Activated T-helper 2 cell treated with anti-CD3 and anti-CD28 coated beads, Interferon-gamma antibody, Interleukin-2, Interleukin-4, amounts not matched to agents 10 μg/mL and 5 μg/mL and 100 μg/mL, durations not matched to agents 14 hours and 24 hours and 36 hours (primary cell): ENCODE measurements around the gene NDUFB3. TPM values are rescaled to one million over a fixed set of nuclear protein-coding genes. Genes with fewer than 3 reads are reported as not detected.
"Not testable (repeated sequence)": the region's sequence is repeated elsewhere in the genome, so short reads cannot be mapped to it uniquely, and the experiment has no call there.

Source experiments
- DNase-seq: peaks from one replicate; pipeline ENCODE4 v3.0.0; 2021; ENCODE audit warnings: low spot score
- H3K27ac Mint-ChIP-seq: one replicate; pipeline ENCODE4 v1.8.0; 2021; ENCODE audit warnings: mixed read lengths
- H3K27me3 Mint-ChIP-seq: one replicate; pipeline ENCODE4 v1.8.0; 2021; ENCODE audit warnings: low read depth, mixed read lengths
- H3K36me3 Mint-ChIP-seq: one replicate; pipeline ENCODE4 v1.8.0; 2021; ENCODE audit warnings: low read depth, mixed read lengths
- H3K4me1 Mint-ChIP-seq: one replicate; pipeline ENCODE4 v1.8.0; 2021; ENCODE audit warnings: low read depth, mixed read lengths
- H3K4me3 Mint-ChIP-seq: one replicate; pipeline ENCODE4 v1.8.0; 2021; ENCODE audit warnings: low read depth, mild to moderate bottlenecking, moderate library complexity, mixed read lengths
- H3K9me3 Mint-ChIP-seq: one replicate; pipeline ENCODE4 v1.8.0; 2021; ENCODE audit warnings: mixed read lengths
- intact Hi-C: fragments of 100-400 bp; cut with micrococcal nuclease; formaldehyde crosslinking; loops from one replicate; pipeline ENCODE4 v1.15.1; 2023
- total RNA-seq: library from RNA; stranded (reverse); gene quantifications from 2 replicates; pipeline ENCODE4 v1.2.3, GENCODE V29; 2022

NDUFB3 gene
- total RNA-seq: 123 and 125 TPM in 2 replicates

- Mint-ChIP-seq H3K27ac (peak within 1 kb of the TSS; percentile 93), H3K4me3 (peak within 1 kb of the TSS; percentile 93), H3K27me3 (no peaks in the 10 kb centered on the region), H3K36me3 (peaks cover 6% of the 10 kb centered on the region), H3K9me3 (no peaks in the 10 kb centered on the region), H3K4me1 (peaks cover 37% of the 10 kb centered on the region)
- peak; percentile 92 for DNase-seq
- intact Hi-C loops: loop anchor here (1.0 to 5.0 kb wide), 10 partner anchors 45 to 380 kb away; partner anchors contain the start of genes BZW1, CFLAR, NIF3L1 and ORC2
Observed at GRCh38 chr2:201071479-201072200, at the start of gene NDUFB3, which contains the start of gene HYCC2. TSS of gene NDUFB3 (plus strand) at chr2:201072001. CDS start at chr2:201078883, 6,882 bp downstream. TSS of gene HYCC2 (minus strand) at chr2:201071671. CDS start at chr2:201024009, 47,662 bp downstream.

DNA sequence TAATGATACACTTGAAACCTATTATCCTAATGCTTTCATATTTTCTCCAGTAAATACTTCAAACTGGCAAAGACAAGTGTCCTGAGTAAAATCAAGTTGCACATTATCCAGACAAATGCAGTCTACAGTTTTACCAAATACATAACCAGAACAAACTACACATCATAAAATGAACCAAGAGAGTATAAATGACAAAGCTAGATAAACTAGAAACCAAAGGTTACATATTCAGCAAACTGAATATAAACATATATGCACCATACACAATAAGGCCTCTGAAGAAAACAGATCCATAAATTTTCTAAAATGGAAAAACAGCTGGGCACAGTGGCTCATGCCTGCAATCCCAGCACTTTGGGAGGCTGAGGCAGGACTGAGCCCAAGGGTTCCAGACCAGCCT is 47.3 kb upstream of the NDUFB3 start:
- Mint-ChIP-seq H3K36me3 (peaks cover 54% of the 10 kb centered on the region), H3K4me1 (peaks cover 24% of the 10 kb centered on the region), H3K4me3 (no peak overlapping the region), H3K27ac (no peak overlapping the region), H3K27me3 (no peaks in the 10 kb centered on the region), H3K9me3 (peaks cover 4% of the 10 kb centered on the region)
- DNase-seq: no peak
- intact Hi-C loops: loop anchor here (5.0 to 10.0 kb wide), 2 partner anchors 48 to 60 kb away; partner anchors contain the start of genes HYCC2, NDUFB3 and ORC2

DNA sequence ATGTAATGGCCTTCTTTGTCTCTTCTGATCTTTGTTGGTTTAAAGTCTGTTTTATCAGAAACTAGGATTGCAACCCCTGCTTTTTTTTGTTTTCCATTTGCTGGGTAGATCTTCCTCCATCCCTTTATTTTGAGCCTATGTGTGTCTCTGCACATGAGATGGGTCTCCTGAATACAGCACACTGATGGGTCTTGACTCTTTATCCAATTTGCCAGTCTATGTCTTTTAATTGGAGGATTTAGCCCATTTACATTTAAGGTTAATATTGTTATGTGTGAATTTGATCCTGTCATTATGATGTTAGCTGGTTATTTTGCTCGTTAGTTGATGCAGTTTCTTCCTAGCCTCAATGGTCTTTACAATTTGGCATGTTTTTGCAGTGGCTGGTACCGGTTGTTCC is 37.4 kb upstream of the NDUFB3 start:
- H3K4me3 Mint-ChIP-seq, H3K27me3 Mint-ChIP-seq, intact Hi-C loops, H3K27ac Mint-ChIP-seq, H3K4me1 Mint-ChIP-seq, DNase-seq: not testable (repeated sequence)
- peaks cover 24% of the 10 kb centered on the region for H3K9me3 Mint-ChIP-seq
- peaks cover 57% of the 10 kb centered on the region for H3K36me3 Mint-ChIP-seq

DNA sequence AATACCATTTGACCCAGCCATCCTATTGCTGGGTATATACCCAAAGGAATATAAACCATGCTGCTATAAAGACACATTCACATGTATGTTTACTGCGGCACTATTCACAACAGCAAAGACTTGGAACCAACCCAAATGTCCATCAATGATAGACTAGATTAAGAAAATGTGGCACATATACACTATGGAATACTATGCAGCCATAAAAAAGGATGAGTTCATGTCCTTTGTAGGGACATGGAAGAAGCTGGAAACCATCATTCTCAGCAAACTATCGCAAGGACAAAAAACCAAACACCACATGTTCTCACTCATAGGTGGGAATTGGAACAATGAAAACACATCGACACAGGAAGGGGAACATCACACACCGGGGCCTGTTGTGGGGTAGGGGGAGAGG is 33.4 kb upstream of the NDUFB3 start:
- H3K4me3 Mint-ChIP-seq, H3K27me3 Mint-ChIP-seq, H3K27ac Mint-ChIP-seq, H3K4me1 Mint-ChIP-seq, intact Hi-C loops, DNase-seq: not testable (repeated sequence)
- H3K9me3 Mint-ChIP-seq: peaks cover 24% of the 10 kb centered on the region
- peaks cover 56% of the 10 kb centered on the region for H3K36me3 Mint-ChIP-seq

- no peak overlapping the region for H3K27ac Mint-ChIP-seq
- H3K4me1 Mint-ChIP-seq: no peaks in the 10 kb centered on the region
- no peaks in the 10 kb centered on the region for H3K27me3 Mint-ChIP-seq
- intact Hi-C loops: no loop called here
- peaks cover 56% of the 10 kb centered on the region for H3K36me3 Mint-ChIP-seq
- H3K9me3 Mint-ChIP-seq: peaks cover 24% of the 10 kb centered on the region
- no peak for DNase-seq
- H3K4me3 Mint-ChIP-seq: no peak overlapping the region
Observed at GRCh38 chr2:201038855-201039254, 32.9 kb upstream of the NDUFB3 start.

GRCh38 chr2:201040867-201041628 is 30.8 kb upstream of the NDUFB3 start:
- Mint-ChIP-seq H3K4me1 (no peaks in the 10 kb centered on the region), H3K4me3 (no peak overlapping the region), H3K27ac (no peak overlapping the region), H3K9me3 (peaks cover 13% of the 10 kb centered on the region), H3K27me3 (no peaks in the 10 kb centered on the region), H3K36me3 (peaks cover 49% of the 10 kb centered on the region)
- intact Hi-C loops: no loop called here
- no peak for DNase-seq

GRCh38 chr2:201042451-201042850 is 29.4 kb upstream of the NDUFB3 start:
- intact Hi-C loops, H3K27ac Mint-ChIP-seq, H3K4me3 Mint-ChIP-seq, H3K27me3 Mint-ChIP-seq, H3K4me1 Mint-ChIP-seq, DNase-seq: not testable (repeated sequence)
- Mint-ChIP-seq H3K9me3 (peaks cover 18% of the 10 kb centered on the region), H3K36me3 (peaks cover 50% of the 10 kb centered on the region)

- H3K27me3 Mint-ChIP-seq, DNase-seq, H3K4me1 Mint-ChIP-seq, H3K4me3 Mint-ChIP-seq, intact Hi-C loops, H3K27ac Mint-ChIP-seq: not testable (repeated sequence)
- Mint-ChIP-seq H3K9me3 (peaks cover 21% of the 10 kb centered on the region), H3K36me3 (peaks cover 53% of the 10 kb centered on the region)
Observed at GRCh38 chr2:201043050-201043449, 28.8 kb upstream of the NDUFB3 start.

DNA sequence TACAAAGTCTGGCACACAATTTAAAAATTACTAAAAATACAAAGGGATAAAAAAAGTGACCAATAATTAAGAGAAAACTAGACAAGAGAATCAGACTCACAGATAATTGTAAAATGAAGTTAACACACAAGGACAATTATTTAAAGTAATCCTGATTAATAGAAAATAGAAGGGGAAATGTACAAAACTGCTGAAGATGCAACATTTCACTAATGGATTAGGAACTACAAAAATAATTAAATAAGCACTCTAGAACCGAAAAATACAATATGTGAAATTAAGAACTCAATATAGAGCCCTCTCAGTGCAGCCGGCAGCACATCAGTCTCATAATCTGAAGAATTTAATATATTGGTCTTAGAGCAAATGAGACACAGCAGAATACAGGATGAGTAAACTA is 24.9 kb upstream of the NDUFB3 start:
- H3K4me3 Mint-ChIP-seq: no peak overlapping the region
- DNase-seq: no peak
- H3K27ac Mint-ChIP-seq: no peak overlapping the region
- H3K4me1 Mint-ChIP-seq: no peaks in the 10 kb centered on the region
- H3K36me3 Mint-ChIP-seq: peaks cover 45% of the 10 kb centered on the region
- H3K27me3 Mint-ChIP-seq: no peaks in the 10 kb centered on the region
- H3K9me3 Mint-ChIP-seq: peaks cover 11% of the 10 kb centered on the region
- intact Hi-C loops: no loop called here

GRCh38 chr2:201049455-201049854 is 22.3 kb upstream of the NDUFB3 start:
- Mint-ChIP-seq H3K4me1 (peaks cover 3% of the 10 kb centered on the region), H3K9me3 (peaks cover 11% of the 10 kb centered on the region), H3K36me3 (peaks cover 49% of the 10 kb centered on the region), H3K27me3 (no peaks in the 10 kb centered on the region), H3K27ac (no peak overlapping the region), H3K4me3 (no peak overlapping the region)
- intact Hi-C loops: no loop called here
- DNase-seq: no peak

DNA sequence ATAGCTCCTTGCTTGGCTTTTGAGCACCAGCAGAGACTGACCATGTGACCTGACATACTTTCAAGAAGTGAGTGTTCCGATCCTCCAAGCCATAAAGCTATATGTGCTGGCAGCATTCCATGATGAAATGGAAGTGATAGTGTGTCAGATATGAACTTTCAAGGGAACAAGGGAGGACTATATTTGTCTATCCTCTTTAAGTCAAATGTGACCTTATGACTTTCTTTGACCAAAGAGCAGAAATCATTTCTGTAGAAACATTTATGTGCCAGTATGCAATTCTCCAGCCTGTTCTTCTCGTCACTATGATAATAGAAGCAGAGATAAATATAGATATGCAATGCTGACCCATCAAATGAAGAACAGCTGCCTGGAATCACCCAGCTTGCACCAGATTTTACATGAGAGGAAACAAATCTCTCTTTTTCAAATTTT is 14.7 kb upstream of the NDUFB3 start:
- H3K9me3 Mint-ChIP-seq: no peaks in the 10 kb centered on the region
- H3K4me1 Mint-ChIP-seq: peaks cover 7% of the 10 kb centered on the region
- H3K27ac Mint-ChIP-seq: no peak overlapping the region
- DNase-seq: no peak
- H3K36me3 Mint-ChIP-seq: peaks cover 31% of the 10 kb centered on the region
- intact Hi-C loops: loop anchor here (10.0 kb wide), 1 partner anchor 52 kb away; no protein-coding TSS in a partner anchor
- no peaks in the 10 kb centered on the region for H3K27me3 Mint-ChIP-seq
- H3K4me3 Mint-ChIP-seq: no peak overlapping the region

GRCh38 chr2:201057715-201058248 is 14.0 kb upstream of the NDUFB3 start:
- H3K36me3 Mint-ChIP-seq: peaks cover 27% of the 10 kb centered on the region
- H3K27me3 Mint-ChIP-seq: no peaks in the 10 kb centered on the region
- intact Hi-C loops: loop anchor here (10.0 kb wide), 1 partner anchor 53 kb away; no protein-coding TSS in a partner anchor
- DNase-seq: no peak
- H3K27ac Mint-ChIP-seq: no peak overlapping the region
- H3K4me3 Mint-ChIP-seq: no peak overlapping the region
- no peaks in the 10 kb centered on the region for H3K9me3 Mint-ChIP-seq
- peaks cover 4% of the 10 kb centered on the region for H3K4me1 Mint-ChIP-seq
